A549 (cell line): ENCODE data around the gene GLIPR1.

ENCODE experiments used
- EHF ChIP-seq: fragments of 250-450 bp; sonication (Bioruptor Pico); IDR thresholded peaks from 2 replicates; pipeline ENCODE4 v1.5.0; 2020; ENCODE audit warnings: mild to moderate bottlenecking
- EP300 ChIP-seq, 2 experiments: fragments of >200 bp; sonication (Bioruptor Twin); formaldehyde crosslinking; IDR thresholded peaks; 2 replicates in 1 of 2; 3 replicates in 1 of 2; pipeline ENCODE4 v1.6.1; 2016 to 2017
- JUN ChIP-seq, 2 experiments: fragments of >200 bp; sonication (Bioruptor Twin); formaldehyde crosslinking; IDR thresholded peaks; 2 replicates in 1 of 2; 3 replicates in 1 of 2; pipeline ENCODE4 v1.6.1; 2016 to 2017
- POLR2AphosphoS2 ChIP-seq: conservative IDR thresholded peaks from 2 replicates; pipeline ENCODE4 v1.6.1; 2012; ENCODE audit warnings: low read length, improper control_type of control experiment, inconsistent platforms
- RAD21 ChIP-seq, 2 experiments: fragments of >200 bp in 1 of 2; sonication (Bioruptor Twin) in 1 of 2; formaldehyde crosslinking in 1 of 2; IDR thresholded peaks in 1 of 2; conservative IDR thresholded peaks in 1 of 2; 2 replicates in 1 of 2; 3 replicates in 1 of 2; pipeline ENCODE4 v1.6.1; 2012 to 2018; ENCODE audit warnings: inconsistent platforms in 1 of 2
- USF2 ChIP-seq: fragments of 450-650 bp; IDR thresholded peaks from 2 replicates; pipeline ENCODE4 v1.6.1; 2014; ENCODE audit warnings: antibody characterized with exemption
- TF ChIP-seq, protein P1 (sequence below): fragments of >200 bp; sonication (Bioruptor Twin); formaldehyde crosslinking; IDR thresholded peaks from 3 replicates; pipeline ENCODE4 v1.5.1; 2016

DNA sequence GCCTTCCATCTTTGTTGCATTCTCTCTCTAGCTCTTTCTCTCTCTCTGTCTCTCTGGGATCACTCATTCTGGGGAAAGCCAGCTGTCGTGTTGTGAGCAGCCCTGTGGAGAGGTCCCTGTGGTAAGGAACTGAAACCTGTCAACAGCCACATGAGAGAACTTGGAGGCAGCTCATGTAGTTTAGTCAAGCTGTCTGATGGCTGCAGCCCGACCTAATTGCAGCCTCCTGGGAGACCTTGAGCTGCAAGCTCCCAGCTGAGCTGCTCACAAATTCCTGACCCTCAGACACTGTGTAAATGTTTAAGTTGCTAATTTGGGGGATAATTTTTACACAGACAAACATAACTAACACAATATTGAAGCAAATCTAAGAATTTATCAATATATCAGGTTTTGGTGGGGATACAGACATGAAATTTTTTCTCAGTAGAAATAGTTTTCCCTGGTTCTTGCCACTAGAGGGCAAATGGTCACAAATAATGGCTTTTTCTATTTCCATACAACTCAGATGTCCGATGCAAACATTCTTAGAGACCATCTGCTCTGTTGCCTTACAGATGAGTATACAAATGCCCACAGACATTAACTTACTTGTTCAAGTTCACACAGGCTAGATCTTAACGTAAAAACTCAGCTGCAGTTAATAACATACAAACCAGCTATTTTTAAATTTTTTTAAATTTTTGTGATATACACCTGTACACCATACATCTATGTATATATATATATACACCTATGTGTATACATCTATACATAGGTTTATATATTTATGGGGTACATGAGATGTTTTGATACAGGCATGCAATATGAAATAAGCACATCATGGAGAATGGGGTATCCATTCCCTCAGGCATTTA lies 46.3 kb downstream of the GLIPR1 start:
- no peak for TF ChIP-seq EP300 (IDR thresholded peaks at IDR 0.05)
- TF ChIP-seq POLR2AphosphoS2: no peak
- peak; percentile 93 to 95 for TF ChIP-seq RAD21 (conservative IDR thresholded peaks at IDR 0.05 in 1 of 2, IDR thresholded peaks at IDR 0.05 in 1 of 2)
- no peak for TF ChIP-seq JUN (IDR thresholded peaks at IDR 0.05)
- TF ChIP-seq, protein P1, sequence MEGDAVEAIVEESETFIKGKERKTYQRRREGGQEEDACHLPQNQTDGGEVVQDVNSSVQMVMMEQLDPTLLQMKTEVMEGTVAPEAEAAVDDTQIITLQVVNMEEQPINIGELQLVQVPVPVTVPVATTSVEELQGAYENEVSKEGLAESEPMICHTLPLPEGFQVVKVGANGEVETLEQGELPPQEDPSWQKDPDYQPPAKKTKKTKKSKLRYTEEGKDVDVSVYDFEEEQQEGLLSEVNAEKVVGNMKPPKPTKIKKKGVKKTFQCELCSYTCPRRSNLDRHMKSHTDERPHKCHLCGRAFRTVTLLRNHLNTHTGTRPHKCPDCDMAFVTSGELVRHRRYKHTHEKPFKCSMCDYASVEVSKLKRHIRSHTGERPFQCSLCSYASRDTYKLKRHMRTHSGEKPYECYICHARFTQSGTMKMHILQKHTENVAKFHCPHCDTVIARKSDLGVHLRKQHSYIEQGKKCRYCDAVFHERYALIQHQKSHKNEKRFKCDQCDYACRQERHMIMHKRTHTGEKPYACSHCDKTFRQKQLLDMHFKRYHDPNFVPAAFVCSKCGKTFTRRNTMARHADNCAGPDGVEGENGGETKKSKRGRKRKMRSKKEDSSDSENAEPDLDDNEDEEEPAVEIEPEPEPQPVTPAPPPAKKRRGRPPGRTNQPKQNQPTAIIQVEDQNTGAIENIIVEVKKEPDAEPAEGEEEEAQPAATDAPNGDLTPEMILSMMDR: peak; percentile 90
- no peak for TF ChIP-seq USF2
- TF ChIP-seq EHF (CRISPR knock-in tag): no peak
